ENCODE data around the gene TAF1A.
A peak's percentile ranks its signal among the peaks of the same experiment; 100 is the strongest.

Gene TAF1A

GRCh38 chr1:222555992-222556615 is 33.6 kb downstream of the TAF1A start:
- DNase-seq (ENCODE audit: low read depth) = no peak
- no peak overlapping the region for H3K4me3 ChIP-seq (ENCODE audit: control insufficient read depth, low read depth, low read length)
- no peak for TF ChIP-seq CTCF (IDR thresholded peaks at IDR 0.05; ENCODE audit: control insufficient read depth, insufficient read depth, low read depth, low read length, missing control alignments)

GRCh38 chr1:222554177-222554576 is 35.6 kb downstream of the TAF1A start:
- no peak overlapping the region for H3K4me3 ChIP-seq (ENCODE audit: control insufficient read depth, low read depth, low read length)
- TF ChIP-seq CTCF (IDR thresholded peaks at IDR 0.05; ENCODE audit: control insufficient read depth, insufficient read depth, low read depth, low read length, missing control alignments) = no peak
- no peak for DNase-seq (ENCODE audit: low read depth)

GRCh38 chr1:222552882-222553281 is 36.9 kb downstream of the TAF1A start:
- no peak for DNase-seq (ENCODE audit: low read depth)
- no peak overlapping the region for H3K4me3 ChIP-seq (ENCODE audit: control insufficient read depth, low read depth, low read length)
- TF ChIP-seq CTCF (IDR thresholded peaks at IDR 0.05; ENCODE audit: control insufficient read depth, insufficient read depth, low read depth, low read length, missing control alignments) = no peak

GRCh38 chr1:222547944-222548671 is 41.6 kb downstream of the TAF1A start, which contains the start of gene HHIPL2:
HHIPL2 (minus strand) TSS chr1:222548104; CDS start chr1:222548044, 60 bp downstream.
- TF ChIP-seq CTCF (IDR thresholded peaks at IDR 0.05; ENCODE audit: control insufficient read depth, insufficient read depth, low read depth, low read length, missing control alignments) = no peak
- H3K4me3 ChIP-seq (ENCODE audit: control insufficient read depth, low read depth, low read length) = peak within 1 kb of the TSS; percentile 23
- no peak for DNase-seq (ENCODE audit: low read depth)

- DNase-seq (ENCODE audit: low read depth) = no peak
- peak overlapping the region; percentile 23 for H3K4me3 ChIP-seq (ENCODE audit: control insufficient read depth, low read depth, low read length)
- no peak for TF ChIP-seq CTCF (IDR thresholded peaks at IDR 0.05; ENCODE audit: control insufficient read depth, insufficient read depth, low read depth, low read length, missing control alignments)
Observed at GRCh38 chr1:222547260-222547614, 42.5 kb downstream of the TAF1A start.

GRCh38 chr1:222546548-222547259 is 43.0 kb downstream of the TAF1A start:
- DNase-seq (ENCODE audit: low read depth) = peak; percentile 70
- TF ChIP-seq CTCF (IDR thresholded peaks at IDR 0.05; ENCODE audit: control insufficient read depth, insufficient read depth, low read depth, low read length, missing control alignments) = peak; percentile 41
- H3K4me3 ChIP-seq (ENCODE audit: control insufficient read depth, low read depth, low read length) = peak overlapping the region; percentile 23
